ENCODE data around the gene ARMC2. TPM values are rescaled to one million over a fixed set of nuclear protein-coding genes. Genes with fewer than 3 reads are reported as not detected.

ARMC2 gene
- total and polyA plus RNA-seq, 2 of the 8 experiments (the other 6 are each of a cell fraction or from before 2014, with no cell fraction given), result 1.6 to 4.4 TPM

DNA sequence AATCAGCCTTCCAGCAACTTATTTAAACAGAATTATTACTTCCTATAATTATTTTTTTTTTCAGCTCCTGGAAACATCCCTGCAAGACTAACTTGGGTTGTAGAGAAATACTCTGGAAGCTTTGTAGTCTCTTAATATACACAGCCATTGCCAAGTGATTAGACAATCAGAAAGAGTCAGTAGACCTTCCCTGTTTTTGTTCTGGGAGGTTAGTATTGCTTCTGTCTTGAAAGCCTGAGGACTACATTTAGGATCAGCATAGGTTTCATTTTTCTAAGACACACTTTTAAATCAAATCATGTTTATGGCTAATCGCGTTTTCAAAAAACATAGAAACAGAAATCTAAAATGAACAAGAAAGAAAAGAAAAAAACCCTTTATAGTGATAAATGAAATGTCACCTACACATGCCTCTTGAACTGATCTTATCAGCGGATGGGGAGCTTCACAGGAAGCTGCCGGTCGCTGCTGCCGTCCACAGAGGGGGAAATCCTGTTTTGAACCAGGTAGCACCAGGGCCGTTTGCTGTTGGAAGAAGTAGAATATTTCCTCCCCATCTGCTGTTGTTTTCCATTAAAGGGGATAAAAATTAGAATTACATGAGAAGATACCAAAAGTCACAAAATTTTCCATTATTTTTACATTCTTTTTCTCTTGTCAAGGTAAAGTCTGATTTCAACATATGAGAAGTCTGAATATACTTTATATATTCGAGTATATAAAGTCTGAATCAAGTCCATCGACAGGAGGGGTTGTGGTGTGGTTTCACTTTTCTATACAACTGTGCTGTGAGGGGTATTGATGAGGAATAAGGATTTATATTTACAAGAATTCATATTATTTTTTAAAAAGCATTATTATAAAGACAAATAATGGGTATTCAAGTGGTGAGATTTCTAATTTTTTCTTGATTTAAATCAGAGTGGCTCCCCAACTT is 94.6 kb downstream of the ARMC2 start:
- no peak overlapping the region for H3K9ac ChIP-seq (replicated peaks in 1 of 4; ENCODE audit: extremely low read depth in 1 of 4, low read depth in 3 of 4, low read length in 3 of 4)

More for the DNA sequence above, 94.6 kb downstream of the ARMC2 start:
- H4K91ac ChIP-seq (replicated peaks; ENCODE audit: insufficient read length, low read length), result no peak overlapping the region
- no peak overlapping the region for H2BK5ac ChIP-seq (ENCODE audit: low read depth, low read length)
- ChIA-PET POLR2A (ENCODE audit: partially characterized antibody) (interaction anchor here (1.4 kb wide), 1 partner anchor 22 kb away, joined by 3 read pairs; no protein-coding TSS in a partner anchor), CTCF (ENCODE audit: partially characterized antibody) (interaction anchor here (1.8 kb wide), 1 partner anchor 26 kb away, joined by 5 read pairs; no protein-coding TSS in a partner anchor)
- H4K8ac ChIP-seq (ENCODE audit: extremely low read depth, insufficient read depth, low read length), result no peak overlapping the region
- no peaks in the 10 kb centered on the region for H3K79me1 ChIP-seq (ENCODE audit: low read depth, low read length)
- no peaks in the 10 kb centered on the region for H3K27me3 ChIP-seq (replicated peaks in 1 of 4; ENCODE audit: control insufficient read depth in 3 of 4, extremely low read depth in 1 of 4, insufficient read depth in 3 of 4, low read length in 3 of 4)
- H3K14ac ChIP-seq (ENCODE audit: insufficient read length), result no peak overlapping the region
- H3K9me3 ChIP-seq (ENCODE audit: insufficient read depth in 2 of 2, low read depth in 1 of 2, low read length in 1 of 2), result no peaks in the 10 kb centered on the region
- no peak overlapping the region for H3K56ac ChIP-seq (replicated peaks; ENCODE audit: insufficient read length, low read depth, low read length)
- FAIRE-seq, result no peak
- no peaks in the 10 kb centered on the region for H4K20me1 ChIP-seq (replicated peaks in 1 of 2; ENCODE audit: control insufficient read depth in 1 of 2, insufficient read depth in 2 of 2, low read length in 2 of 2)
- H3K18ac ChIP-seq (ENCODE audit: extremely low read depth, low read length), result no peak overlapping the region
- no peak overlapping the region for H2AK5ac ChIP-seq (ENCODE audit: low read depth, low read length)
- H2AFZ ChIP-seq (ENCODE audit: low read length), result no peak overlapping the region
- H3K4me2 ChIP-seq (ENCODE audit: insufficient read depth in 1 of 2, low read depth in 2 of 2, low read length in 2 of 2), result no peak overlapping the region
- peaks cover 0 to 3% (median 2%) of the 10 kb centered on the region in 4 experiments; a peak in 6 of 7 replicates for H3K4me1 ChIP-seq (replicated peaks in 1 of 4; ENCODE audit: control insufficient read depth in 3 of 4, insufficient read depth in 4 of 4, low read length in 3 of 4)
- no peaks in the 10 kb centered on the region for H3K23me2 ChIP-seq (ENCODE audit: low read depth, low read length)
- no peak overlapping the region for H3K4me3 ChIP-seq (ENCODE audit: extremely low read depth in 1 of 4, insufficient read depth in 2 of 4, low read depth in 3 of 4, low read length in 4 of 4)
- no peak for TF ChIP-seq TCF12 (IDR thresholded peaks at IDR 0.05; ENCODE audit: low read depth, low read length)
- no peak for TF ChIP-seq JUN (IDR thresholded peaks at IDR 0.05; ENCODE audit: low read depth, low read length)
- TF ChIP-seq, protein P1, sequence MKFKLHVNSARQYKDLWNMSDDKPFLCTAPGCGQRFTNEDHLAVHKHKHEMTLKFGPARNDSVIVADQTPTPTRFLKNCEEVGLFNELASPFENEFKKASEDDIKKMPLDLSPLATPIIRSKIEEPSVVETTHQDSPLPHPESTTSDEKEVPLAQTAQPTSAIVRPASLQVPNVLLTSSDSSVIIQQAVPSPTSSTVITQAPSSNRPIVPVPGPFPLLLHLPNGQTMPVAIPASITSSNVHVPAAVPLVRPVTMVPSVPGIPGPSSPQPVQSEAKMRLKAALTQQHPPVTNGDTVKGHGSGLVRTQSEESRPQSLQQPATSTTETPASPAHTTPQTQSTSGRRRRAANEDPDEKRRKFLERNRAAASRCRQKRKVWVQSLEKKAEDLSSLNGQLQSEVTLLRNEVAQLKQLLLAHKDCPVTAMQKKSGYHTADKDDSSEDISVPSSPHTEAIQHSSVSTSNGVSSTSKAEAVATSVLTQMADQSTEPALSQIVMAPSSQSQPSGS (IDR thresholded peaks at IDR 0.05; ENCODE audit: low read length), result no peak
- no peak for TF ChIP-seq CBX8 (IDR thresholded peaks at IDR 0.05; ENCODE audit: borderline replicate concordance, low read depth, low read length)
- TF ChIP-seq SIN3A (conservative IDR thresholded peaks at IDR 0.05 in 1 of 2, IDR thresholded peaks at IDR 0.05 in 1 of 2; ENCODE audit: low read depth in 1 of 2, low read length in 2 of 2), result no peak
- no peak overlapping the region for H2BK120ac ChIP-seq (replicated peaks; ENCODE audit: low read depth, low read length)
- H3K4ac ChIP-seq (replicated peaks; ENCODE audit: insufficient read length, low read depth, low read length), result no peak overlapping the region
- no peaks in the 10 kb centered on the region for H3K79me2 ChIP-seq (ENCODE audit: control insufficient read depth in 1 of 2, insufficient read depth in 2 of 2, low read length in 2 of 2)
- no peak overlapping the region for H2BK15ac ChIP-seq (ENCODE audit: low read length)
- no peak overlapping the region for H2BK20ac ChIP-seq (ENCODE audit: low read length)
- H2BK12ac ChIP-seq (ENCODE audit: low read depth, low read length), result no peak overlapping the region
- 88% methylated on average over 9 of the region's 9 CpGs; no CpG with 5 or more reads in 1 of the 2 experiments for WGBS, 2 experiments (ENCODE audit: extremely low coverage in 1 of 2, insufficient coverage in 1 of 2, insufficient read length in 1 of 2, insufficient replicate concordance in 2 of 2, low coverage in 1 of 2, low lambda C conversion rate in 2 of 2, missing lambda C conversion rate in 1 of 2)
- no peaks in the 10 kb centered on the region for H3K36me3 ChIP-seq (ENCODE audit: control insufficient read depth in 2 of 4, insufficient read depth in 4 of 4, low read length in 3 of 4)
- H3K27ac ChIP-seq (ENCODE audit: low read depth, low read length), result no peak overlapping the region
- DNase-seq (ENCODE audit: low read depth in 1 of 2, low spot score in 2 of 2), result no peak
- no peak overlapping the region for H4K5ac ChIP-seq (ENCODE audit: insufficient read length, low read depth, low read length)
- H3K23ac ChIP-seq (ENCODE audit: insufficient read length), result no peak overlapping the region

Data from H1 (cell line).